Activated T-helper 2 cell treated with anti-CD3 and anti-CD28 coated beads, Interferon-gamma antibody, Interleukin-2, Interleukin-4, amounts not matched to agents 10 μg/mL and 5 μg/mL and 100 μg/mL, durations not matched to agents 14 hours and 24 hours and 36 hours (primary cell): ENCODE results near the gene CSMD2. TPM values are rescaled to one million over a fixed set of nuclear protein-coding genes. Genes with fewer than 3 reads are reported as not detected.

ENCODE experiments used
- DNase-seq: peaks from one replicate; pipeline ENCODE4 v3.0.0; 2021; ENCODE audit warnings: low spot score
- H3K27ac Mint-ChIP-seq: one replicate; pipeline ENCODE4 v1.8.0; 2021; ENCODE audit warnings: mixed read lengths
- H3K27me3 Mint-ChIP-seq: one replicate; pipeline ENCODE4 v1.8.0; 2021; ENCODE audit warnings: low read depth, mixed read lengths
- H3K36me3 Mint-ChIP-seq: one replicate; pipeline ENCODE4 v1.8.0; 2021; ENCODE audit warnings: low read depth, mixed read lengths
- H3K4me1 Mint-ChIP-seq: one replicate; pipeline ENCODE4 v1.8.0; 2021; ENCODE audit warnings: low read depth, mixed read lengths
- H3K4me3 Mint-ChIP-seq: one replicate; pipeline ENCODE4 v1.8.0; 2021; ENCODE audit warnings: low read depth, mild to moderate bottlenecking, moderate library complexity, mixed read lengths
- H3K9me3 Mint-ChIP-seq: one replicate; pipeline ENCODE4 v1.8.0; 2021; ENCODE audit warnings: mixed read lengths
- intact Hi-C: fragments of 100-400 bp; cut with micrococcal nuclease; formaldehyde crosslinking; loops from one replicate; pipeline ENCODE4 v1.15.1; 2023
- total RNA-seq: library from RNA; stranded (reverse); gene quantifications from 2 replicates; pipeline ENCODE4 v1.2.3, GENCODE V29; 2022

Gene CSMD2
- total RNA-seq, 1 donor from 2014 or later: not detected

- DNase-seq: no peak
- H3K4me1 Mint-ChIP-seq: no peaks in the 10 kb centered on the region
- intact Hi-C loops: no loop called here
- H3K36me3 Mint-ChIP-seq: no peaks in the 10 kb centered on the region
- peaks cover 2% of the 10 kb centered on the region for H3K27me3 Mint-ChIP-seq
- no peaks in the 10 kb centered on the region for H3K9me3 Mint-ChIP-seq
- H3K27ac Mint-ChIP-seq: no peak overlapping the region
- H3K4me3 Mint-ChIP-seq: no peak overlapping the region
These were observed 595.7 kb downstream of the CSMD2 start for GRCh38 chr1:33569331-33569730.

DNA sequence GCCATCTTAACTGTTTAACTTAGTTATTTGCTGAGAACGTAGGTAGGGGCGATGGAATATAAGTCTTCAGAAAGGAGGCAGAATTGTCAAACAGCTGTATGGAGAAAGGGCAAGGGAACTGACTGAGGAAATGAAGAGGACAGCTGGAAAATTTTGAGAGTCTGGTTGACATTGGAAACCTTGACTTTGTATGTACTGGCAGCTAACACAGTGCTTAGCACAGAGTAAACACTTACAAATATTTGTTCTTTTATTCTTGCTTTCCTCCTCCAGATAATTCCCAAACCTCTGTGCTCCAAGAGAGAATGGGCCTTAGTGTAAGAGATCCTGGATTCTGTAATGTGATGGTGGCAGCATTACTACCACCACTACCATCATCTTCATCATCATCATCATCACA, 601.3 kb downstream of the CSMD2 start:
- H3K36me3 Mint-ChIP-seq: no peaks in the 10 kb centered on the region
- no peak overlapping the region for H3K4me3 Mint-ChIP-seq
- H3K4me1 Mint-ChIP-seq: no peaks in the 10 kb centered on the region
- no peak overlapping the region for H3K27ac Mint-ChIP-seq
- H3K27me3 Mint-ChIP-seq: peaks cover 2% of the 10 kb centered on the region
- DNase-seq: no peak
- no peaks in the 10 kb centered on the region for H3K9me3 Mint-ChIP-seq
- intact Hi-C loops: no loop called here

DNA sequence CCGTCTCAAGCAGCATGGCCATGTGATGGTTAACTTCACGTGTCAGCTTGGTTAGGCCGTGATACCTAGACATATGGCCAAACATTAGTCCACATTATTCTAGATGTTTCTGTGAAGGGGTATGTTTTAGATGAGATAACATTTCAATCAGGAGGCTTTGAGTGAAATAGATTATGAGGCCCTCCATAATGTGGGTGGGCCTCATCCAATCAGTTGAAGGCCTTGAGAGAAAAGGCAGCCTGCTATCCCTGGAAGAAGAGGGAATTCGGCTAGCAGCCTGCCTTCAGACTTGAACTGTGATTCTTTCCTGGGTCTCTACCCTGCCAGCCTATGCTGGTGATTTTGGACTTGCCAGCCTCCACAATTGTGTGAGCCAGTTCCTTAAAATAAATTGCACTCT, 602.5 kb downstream of the CSMD2 start:
- intact Hi-C loops: no loop called here
- no peaks in the 10 kb centered on the region for H3K4me1 Mint-ChIP-seq
- no peak overlapping the region for H3K4me3 Mint-ChIP-seq
- no peak for DNase-seq
- no peaks in the 10 kb centered on the region for H3K9me3 Mint-ChIP-seq
- peaks cover 2% of the 10 kb centered on the region for H3K27me3 Mint-ChIP-seq
- no peaks in the 10 kb centered on the region for H3K36me3 Mint-ChIP-seq
- H3K27ac Mint-ChIP-seq: no peak overlapping the region

DNA sequence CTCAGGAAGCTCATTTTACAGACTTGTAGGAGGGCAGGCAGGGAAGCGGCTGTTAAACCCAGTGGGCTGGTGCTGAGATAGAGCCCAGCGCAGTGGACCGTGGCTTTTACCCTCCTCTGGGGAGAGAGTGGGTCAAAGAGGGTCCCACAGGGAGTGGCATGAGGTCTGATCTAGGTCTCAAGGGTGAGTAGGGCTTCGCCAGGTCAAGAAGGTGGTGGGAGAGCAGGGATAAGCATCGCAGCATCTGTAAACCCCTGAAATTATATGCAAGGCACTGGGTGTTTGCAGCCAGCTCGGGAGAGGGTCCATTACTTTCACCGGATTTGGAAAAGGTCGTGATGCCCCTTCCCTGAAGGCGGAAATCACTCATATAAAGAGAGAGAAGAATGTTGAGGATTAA, 603.5 kb downstream of the CSMD2 start:
- H3K9me3 Mint-ChIP-seq: peaks cover 7% of the 10 kb centered on the region
- no peak overlapping the region for H3K4me3 Mint-ChIP-seq
- H3K27me3 Mint-ChIP-seq: peaks cover 2% of the 10 kb centered on the region
- no peaks in the 10 kb centered on the region for H3K4me1 Mint-ChIP-seq
- no peaks in the 10 kb centered on the region for H3K36me3 Mint-ChIP-seq
- H3K27ac Mint-ChIP-seq: no peak overlapping the region
- intact Hi-C loops: no loop called here
- no peak for DNase-seq

GRCh38 chr1:33560680-33561079, 604.4 kb downstream of the CSMD2 start:
- no peak overlapping the region for H3K27ac Mint-ChIP-seq
- intact Hi-C loops: no loop called here
- DNase-seq: no peak
- H3K4me3 Mint-ChIP-seq: no peak overlapping the region
- H3K36me3 Mint-ChIP-seq: no peaks in the 10 kb centered on the region
- H3K27me3 Mint-ChIP-seq: peaks cover 2% of the 10 kb centered on the region
- H3K4me1 Mint-ChIP-seq: no peaks in the 10 kb centered on the region
- peaks cover 7% of the 10 kb centered on the region for H3K9me3 Mint-ChIP-seq

- Mint-ChIP-seq H3K36me3 (no peaks in the 10 kb centered on the region), H3K27ac (no peak overlapping the region), H3K27me3 (no peaks in the 10 kb centered on the region), H3K4me3 (no peak overlapping the region), H3K9me3 (peaks cover 9% of the 10 kb centered on the region), H3K4me1 (no peaks in the 10 kb centered on the region)
- DNase-seq: no peak
- intact Hi-C loops: no loop called here
These were observed 616.3 kb downstream of the CSMD2 start for GRCh38 chr1:33548721-33549120.

DNA sequence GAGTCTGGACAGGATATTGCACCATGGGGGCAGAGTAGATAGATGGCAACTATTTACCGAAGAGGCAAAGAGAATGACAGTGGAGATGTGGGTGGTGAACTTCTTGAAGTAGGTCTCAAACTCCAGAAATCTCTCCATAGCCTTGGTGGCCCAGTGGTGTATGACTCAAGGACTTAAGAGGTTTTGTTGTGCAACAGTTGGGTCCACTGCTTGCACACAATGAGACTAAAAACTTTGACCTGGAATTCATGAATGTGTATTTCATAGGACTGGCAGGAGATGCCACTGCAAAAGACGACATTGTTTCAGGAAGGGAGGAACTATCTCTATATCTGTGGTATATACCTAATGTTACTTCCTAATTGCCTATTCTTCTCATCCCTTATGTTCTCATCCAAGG, 616.7 kb downstream of the CSMD2 start:
- H3K27me3 Mint-ChIP-seq: no peaks in the 10 kb centered on the region
- H3K36me3 Mint-ChIP-seq: no peaks in the 10 kb centered on the region
- no peak overlapping the region for H3K27ac Mint-ChIP-seq
- H3K4me1 Mint-ChIP-seq: no peaks in the 10 kb centered on the region
- intact Hi-C loops: no loop called here
- no peak for DNase-seq
- H3K4me3 Mint-ChIP-seq: no peak overlapping the region
- H3K9me3 Mint-ChIP-seq: peaks cover 9% of the 10 kb centered on the region

GRCh38 chr1:33547576-33547975, 617.5 kb downstream of the CSMD2 start:
- intact Hi-C loops: no loop called here
- Mint-ChIP-seq H3K4me3 (no peak overlapping the region), H3K27ac (no peak overlapping the region), H3K27me3 (no peaks in the 10 kb centered on the region), H3K4me1 (no peaks in the 10 kb centered on the region), H3K9me3 (peaks cover 9% of the 10 kb centered on the region), H3K36me3 (no peaks in the 10 kb centered on the region)
- no peak for DNase-seq

DNA sequence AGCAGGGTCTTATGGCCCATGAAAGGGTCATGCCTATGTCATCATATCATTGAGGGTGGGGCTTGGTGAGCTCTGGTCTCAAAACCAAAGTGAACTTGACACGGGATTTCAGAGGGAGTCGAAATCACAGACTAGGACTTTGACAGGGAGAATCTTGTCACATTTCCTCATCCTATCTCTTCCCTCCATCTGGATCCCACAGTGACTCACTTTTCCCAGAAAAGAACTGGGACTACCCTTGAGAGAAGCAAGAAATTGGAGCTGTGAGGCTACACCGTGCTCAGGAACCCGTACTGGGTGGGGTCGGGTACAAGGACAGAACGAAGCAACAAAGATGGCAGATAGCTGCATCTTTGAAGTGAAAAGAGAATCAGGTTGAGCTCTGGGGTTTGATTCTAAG, 623.1 kb downstream of the CSMD2 start:
- DNase-seq: no peak
- Mint-ChIP-seq H3K27ac (no peak overlapping the region), H3K4me3 (no peak overlapping the region), H3K36me3 (no peaks in the 10 kb centered on the region), H3K4me1 (peaks cover 2% of the 10 kb centered on the region), H3K9me3 (no peaks in the 10 kb centered on the region), H3K27me3 (no peaks in the 10 kb centered on the region)
- intact Hi-C loops: no loop called here

DNA sequence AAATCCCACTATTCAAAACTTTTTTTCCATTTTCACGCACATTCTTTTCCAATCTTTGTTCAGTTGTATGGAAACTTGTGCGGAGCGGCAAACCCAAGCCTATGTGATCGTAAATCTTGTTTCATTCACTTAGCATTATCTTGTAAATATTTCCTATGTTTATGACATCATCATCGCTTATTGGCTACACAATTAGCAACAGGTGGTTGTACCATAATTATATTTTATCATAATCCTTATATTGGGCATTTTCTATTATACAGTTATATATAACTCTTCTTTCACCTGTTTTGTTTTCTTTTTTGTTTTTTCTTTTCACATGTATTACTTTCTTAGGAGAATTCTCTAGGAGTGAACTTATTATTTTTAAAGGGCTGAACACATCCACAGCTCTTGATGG, 627.1 kb downstream of the CSMD2 start:
- Mint-ChIP-seq H3K4me3 (no peak overlapping the region), H3K9me3 (no peaks in the 10 kb centered on the region), H3K4me1 (peaks cover 2% of the 10 kb centered on the region), H3K36me3 (no peaks in the 10 kb centered on the region), H3K27ac (no peak overlapping the region), H3K27me3 (no peaks in the 10 kb centered on the region)
- DNase-seq: no peak
- intact Hi-C loops: no loop called here

DNA sequence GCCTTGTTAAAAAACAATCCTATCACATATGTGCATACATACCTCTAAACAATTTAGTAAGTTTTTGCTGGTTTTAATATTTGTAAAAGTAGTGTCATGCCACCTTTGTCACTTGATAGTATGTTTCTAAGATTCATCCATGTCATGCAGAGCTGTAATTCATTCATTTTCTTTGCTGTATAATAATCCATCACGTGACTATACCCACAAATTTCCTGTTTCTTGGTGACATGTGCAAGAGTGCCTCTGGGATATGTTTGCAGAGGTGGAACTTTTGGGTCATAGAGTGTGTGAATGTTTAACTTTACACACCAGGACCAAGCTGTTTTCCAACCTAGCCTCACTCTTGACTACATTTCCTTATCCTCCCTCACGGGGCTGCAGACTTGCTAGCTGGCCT, 629.7 kb downstream of the CSMD2 start:
- DNase-seq: no peak
- Mint-ChIP-seq H3K9me3 (no peaks in the 10 kb centered on the region), H3K4me3 (no peak overlapping the region), H3K4me1 (peaks cover 2% of the 10 kb centered on the region), H3K27ac (no peak overlapping the region), H3K27me3 (no peaks in the 10 kb centered on the region), H3K36me3 (no peaks in the 10 kb centered on the region)
- intact Hi-C loops: no loop called here

- intact Hi-C loops: no loop called here
- DNase-seq: no peak
- no peaks in the 10 kb centered on the region for H3K27me3 Mint-ChIP-seq
- H3K36me3 Mint-ChIP-seq: no peaks in the 10 kb centered on the region
- no peaks in the 10 kb centered on the region for H3K4me1 Mint-ChIP-seq
- H3K4me3 Mint-ChIP-seq: no peak overlapping the region
- H3K27ac Mint-ChIP-seq: no peak overlapping the region
- H3K9me3 Mint-ChIP-seq: no peaks in the 10 kb centered on the region
These were observed 632.1 kb downstream of the CSMD2 start for GRCh38 chr1:33532936-33533335.

- Mint-ChIP-seq H3K9me3 (no peaks in the 10 kb centered on the region), H3K27me3 (no peaks in the 10 kb centered on the region), H3K4me3 (no peak overlapping the region), H3K4me1 (no peaks in the 10 kb centered on the region), H3K36me3 (no peaks in the 10 kb centered on the region), H3K27ac (no peak overlapping the region)
- no peak for DNase-seq
- intact Hi-C loops: no loop called here
These were observed 632.8 kb downstream of the CSMD2 start for GRCh38 chr1:33532250-33532649.

DNA sequence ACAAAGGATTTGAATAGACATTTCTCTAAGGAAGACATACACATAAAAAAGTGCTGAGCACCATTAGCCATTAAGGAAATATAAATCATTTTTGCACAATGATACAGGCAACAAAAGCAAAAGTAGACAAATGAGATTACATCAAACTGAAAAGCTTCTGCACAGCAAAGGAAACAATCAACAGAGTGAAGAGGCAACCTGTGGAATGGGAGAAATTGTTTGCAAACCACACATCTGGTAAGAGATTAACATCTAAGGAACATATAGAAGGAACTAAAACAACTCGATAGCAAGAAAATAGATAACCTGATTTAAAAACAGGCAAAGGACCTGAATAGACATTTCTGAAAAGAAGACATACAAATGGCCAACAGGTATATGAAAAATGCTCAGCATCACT, 635.1 kb downstream of the CSMD2 start:
- no peak for DNase-seq
- H3K9me3 Mint-ChIP-seq: no peaks in the 10 kb centered on the region
- intact Hi-C loops: no loop called here
- H3K27me3 Mint-ChIP-seq: no peaks in the 10 kb centered on the region
- H3K4me3 Mint-ChIP-seq: no peak overlapping the region
- no peak overlapping the region for H3K27ac Mint-ChIP-seq
- H3K4me1 Mint-ChIP-seq: no peaks in the 10 kb centered on the region
- H3K36me3 Mint-ChIP-seq: no peaks in the 10 kb centered on the region
